BJ (cell line): ENCODE measurements around the gene KDM1A. TPM values are rescaled to one million over a fixed set of nuclear protein-coding genes. Genes with fewer than 3 reads are reported as not detected.

Source experiments
- CTCF ChIA-PET: fragments of 350-600 bp; formaldehyde crosslinking; extraction: SDS; loops from one replicate; lab custom pipeline; 2021; ENCODE audit warnings: antibody characterized with exemption, inconsistent platforms; lab: Yijun Ruan, JAX
- POLR2A ChIA-PET: fragments of 300-600 bp; sonication (Branson Sonifier 250); formaldehyde crosslinking; extraction: SDS; loops from one replicate; lab custom pipeline; 2021; ENCODE audit warnings: antibody characterized with exemption; lab: Charles Lee
- DNase-seq: peaks from one replicate; pipeline ENCODE4 v3.0.0-alpha.2; 2011; ENCODE audit warnings: low read depth
- H3K27me3 ChIP-seq: 2 replicates; pipeline ENCODE4 v1.6.0; 2011; ENCODE audit warnings: low read length; ENCODE audit not compliant: control insufficient read depth, insufficient read depth
- H3K36me3 ChIP-seq: 2 replicates; pipeline ENCODE4 v1.5.1; 2011; ENCODE audit warnings: low read length; ENCODE audit not compliant: control insufficient read depth, insufficient read depth
- H3K4me3 ChIP-seq: 2 replicates; pipeline ENCODE4 v1.5.1; 2011; ENCODE audit warnings: low read depth, mild to moderate bottlenecking, control low read depth, low read length
- polyA plus RNA-seq: library from polyadenylated mRNA; depleted of rRNA; stranded (reverse); fragments of >200 nt; gene quantifications from 2 replicates; pipeline ENCODE4 v1.2.3, GENCODE V29; 2011
- TF ChIP-seq, protein P1 (sequence below): IDR thresholded peaks from 2 replicates; pipeline ENCODE4 v1.5.1; 2011; ENCODE audit warnings: low read depth, mild to moderate bottlenecking, control low read depth, inconsistent platforms, low read length, moderate library complexity; ENCODE audit not compliant: insufficient read depth

Gene KDM1A
- polyA plus RNA-seq, 1 experiment, result 52.2 TPM

DNA sequence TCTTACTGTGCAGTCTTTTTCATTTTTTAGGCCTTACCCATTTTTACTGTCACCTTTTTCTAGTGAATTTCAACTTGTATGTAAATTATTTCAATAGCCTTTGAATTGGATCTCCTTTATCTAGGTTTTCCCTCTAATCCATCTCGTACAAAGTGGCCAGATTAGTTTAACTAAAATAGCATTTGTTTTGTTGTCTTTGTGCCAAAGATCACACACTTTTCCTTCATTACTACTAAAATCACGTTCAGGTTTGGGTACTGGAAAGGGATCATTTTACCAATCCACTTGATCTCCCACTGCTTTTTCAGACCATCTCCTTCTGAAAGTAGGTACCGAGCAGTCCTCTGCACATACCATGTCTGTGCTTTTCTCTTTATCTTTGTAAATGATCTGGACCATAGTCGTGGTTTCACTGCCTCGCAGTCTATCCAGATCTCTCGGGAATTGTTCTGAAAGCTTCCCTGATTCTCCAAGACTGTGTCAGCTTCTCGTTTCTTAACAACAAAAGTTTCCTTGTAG, 20.1 kb downstream of the KDM1A start:
- no peaks in the 10 kb centered on the region for H3K27me3 ChIP-seq
- POLR2A ChIA-PET, result no interaction called here
- TF ChIP-seq, protein P1, sequence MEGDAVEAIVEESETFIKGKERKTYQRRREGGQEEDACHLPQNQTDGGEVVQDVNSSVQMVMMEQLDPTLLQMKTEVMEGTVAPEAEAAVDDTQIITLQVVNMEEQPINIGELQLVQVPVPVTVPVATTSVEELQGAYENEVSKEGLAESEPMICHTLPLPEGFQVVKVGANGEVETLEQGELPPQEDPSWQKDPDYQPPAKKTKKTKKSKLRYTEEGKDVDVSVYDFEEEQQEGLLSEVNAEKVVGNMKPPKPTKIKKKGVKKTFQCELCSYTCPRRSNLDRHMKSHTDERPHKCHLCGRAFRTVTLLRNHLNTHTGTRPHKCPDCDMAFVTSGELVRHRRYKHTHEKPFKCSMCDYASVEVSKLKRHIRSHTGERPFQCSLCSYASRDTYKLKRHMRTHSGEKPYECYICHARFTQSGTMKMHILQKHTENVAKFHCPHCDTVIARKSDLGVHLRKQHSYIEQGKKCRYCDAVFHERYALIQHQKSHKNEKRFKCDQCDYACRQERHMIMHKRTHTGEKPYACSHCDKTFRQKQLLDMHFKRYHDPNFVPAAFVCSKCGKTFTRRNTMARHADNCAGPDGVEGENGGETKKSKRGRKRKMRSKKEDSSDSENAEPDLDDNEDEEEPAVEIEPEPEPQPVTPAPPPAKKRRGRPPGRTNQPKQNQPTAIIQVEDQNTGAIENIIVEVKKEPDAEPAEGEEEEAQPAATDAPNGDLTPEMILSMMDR, result no peak
- no peak for DNase-seq
- H3K4me3 ChIP-seq, result no peak overlapping the region
- H3K36me3 ChIP-seq, result peaks cover 1% of the 10 kb centered on the region; the same call in 1 of the 2 replicates
- CTCF ChIA-PET, result no interaction called here

DNA sequence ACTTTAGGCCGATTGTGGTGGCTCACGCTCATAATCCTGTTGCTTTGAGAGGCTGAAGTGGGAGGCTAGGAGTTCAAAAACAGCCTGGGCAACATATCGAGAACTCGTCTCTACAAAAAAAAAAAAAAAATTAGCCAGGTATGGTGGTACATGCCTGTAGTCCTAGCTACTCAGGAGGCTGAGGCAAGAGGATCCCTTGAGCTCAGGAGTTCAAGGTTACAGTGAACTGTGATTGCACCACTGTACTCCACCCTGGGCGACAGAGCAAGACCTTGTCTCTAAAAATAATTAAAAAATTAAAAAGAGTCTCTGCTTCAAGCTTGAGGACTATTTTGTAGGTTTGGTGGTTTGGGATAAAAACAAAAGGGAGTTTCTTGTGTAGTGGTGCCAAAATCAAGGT, 21.2 kb downstream of the KDM1A start:
- DNase-seq, result no peak
- Histone ChIP-seq H3K4me3 (no peak overlapping the region), H3K36me3 (peaks cover 2% of the 10 kb centered on the region; the same call in 1 of the 2 replicates), H3K27me3 (no peaks in the 10 kb centered on the region)
- TF ChIP-seq, protein P1, result no peak
- ChIA-PET POLR2A (no interaction called here), CTCF (interaction anchor here (0.7 kb wide), 1 partner anchor 111 kb away, joined by 3 read pairs; no protein-coding TSS in a partner anchor)

DNA sequence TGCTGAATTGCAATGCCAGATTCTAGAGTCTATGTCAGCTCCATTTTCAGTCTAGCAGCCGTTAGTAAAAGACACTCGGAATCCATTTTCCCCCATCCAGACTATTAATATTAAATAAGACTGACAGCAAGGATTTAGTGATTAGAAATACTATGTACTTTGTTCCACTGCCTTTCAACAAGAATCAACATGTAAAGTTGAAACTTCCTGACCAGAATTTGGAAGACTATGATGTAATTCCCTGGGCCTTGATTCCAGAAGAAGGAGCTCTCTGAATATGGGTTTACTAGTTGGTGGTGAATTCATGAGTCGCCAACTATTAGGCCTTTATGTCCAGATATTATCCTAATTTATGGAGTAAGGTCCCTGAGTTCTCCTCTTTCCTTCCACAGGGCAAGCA, 24.8 kb downstream of the KDM1A start:
- POLR2A ChIA-PET, result no interaction called here
- Histone ChIP-seq H3K4me3 (no peak overlapping the region), H3K27me3 (no peaks in the 10 kb centered on the region), H3K36me3 (peaks cover 2% of the 10 kb centered on the region; the same call in 1 of the 2 replicates)
- TF ChIP-seq, protein P1, result no peak
- CTCF ChIA-PET, result interaction anchor here (1.0 kb wide), 1 partner anchor 56 kb away, joined by 3 read pairs; no protein-coding TSS in a partner anchor
- DNase-seq, result no peak

DNA sequence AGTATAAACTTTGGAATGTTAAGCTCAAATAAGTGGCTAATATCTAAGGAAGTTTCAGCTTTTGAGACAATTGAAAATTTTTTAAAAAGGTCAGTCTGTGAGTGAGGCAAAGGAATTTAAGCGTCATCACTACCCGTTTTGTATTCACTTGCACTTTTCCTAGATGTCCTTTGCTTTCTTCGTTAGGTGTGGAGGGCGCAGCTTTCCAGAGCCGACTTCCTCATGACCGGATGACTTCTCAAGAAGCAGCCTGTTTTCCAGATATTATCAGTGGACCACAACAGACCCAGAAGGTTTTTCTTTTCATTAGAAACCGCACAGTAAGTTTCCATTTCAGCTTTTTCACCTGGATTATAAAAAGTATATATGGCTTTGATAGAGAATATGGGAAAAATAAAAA, 30.9 kb downstream of the KDM1A start:
- Histone ChIP-seq H3K4me3 (no peak overlapping the region), H3K27me3 (no peaks in the 10 kb centered on the region), H3K36me3 (0 out of 2 replicates have a peak, but pooled peaks cover 2% of the 10 kb centered on the region)
- ChIA-PET POLR2A (no interaction called here), CTCF (no interaction called here)
- TF ChIP-seq, protein P1, result no peak
- DNase-seq, result no peak

DNA sequence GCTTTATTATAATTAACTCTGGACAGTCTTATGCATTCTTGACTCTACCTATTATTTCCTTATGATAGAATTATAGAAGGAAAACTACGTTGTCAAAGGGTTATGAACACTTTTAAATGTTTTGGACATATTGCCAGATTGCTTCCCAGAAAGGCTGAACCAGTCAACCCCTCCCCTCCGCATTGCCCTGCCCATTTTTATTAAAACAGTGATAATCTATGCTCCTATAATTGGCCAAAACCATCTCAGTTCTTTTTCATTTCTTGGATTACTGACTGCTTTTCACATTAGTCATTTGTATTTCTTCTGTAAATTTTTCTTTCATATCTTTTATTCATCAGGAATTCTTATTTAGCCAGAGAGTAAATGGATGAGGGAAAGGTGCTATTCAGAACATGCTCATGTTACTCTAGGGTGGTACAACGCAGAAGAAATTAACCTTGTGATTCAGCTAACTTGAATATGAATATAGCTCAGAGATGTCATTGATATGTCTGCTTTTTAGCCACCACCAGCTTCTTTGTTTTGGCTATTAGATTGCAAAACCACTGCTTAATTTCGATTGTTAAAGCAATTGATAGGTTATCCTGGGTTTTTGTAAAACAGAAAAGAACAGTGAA, 32.1 kb downstream of the KDM1A start:
- TF ChIP-seq, protein P1, result no peak
- ChIA-PET CTCF (no interaction called here), POLR2A (no interaction called here)
- 0 out of 2 replicates have a peak, but pooled peaks cover 2% of the 10 kb centered on the region for H3K36me3 ChIP-seq
- no peak overlapping the region for H3K4me3 ChIP-seq
- no peak for DNase-seq
- H3K27me3 ChIP-seq, result no peaks in the 10 kb centered on the region
